GM23248 (cell line): ENCODE measurements around the gene CACNA1I.

ENCODE experiments used
- EZH2 ChIP-seq: fragments of 200-600 bp; sonication (generic); IDR thresholded peaks from 2 replicates; pipeline ENCODE4 v1.6.1; 2018; ENCODE audit warnings: antibody characterized with exemption, mild to moderate bottlenecking; ENCODE audit not compliant: insufficient read depth, poor library complexity, severe bottlenecking
- EZH2phosphoT487 ChIP-seq: fragments of 200-600 bp; sonication (generic); IDR thresholded peaks from 2 replicates; pipeline ENCODE4 v1.6.1; 2018; ENCODE audit warnings: antibody characterized with exemption, moderate library complexity, mild to moderate bottlenecking, low read depth; ENCODE audit not compliant: insufficient read depth

DNA sequence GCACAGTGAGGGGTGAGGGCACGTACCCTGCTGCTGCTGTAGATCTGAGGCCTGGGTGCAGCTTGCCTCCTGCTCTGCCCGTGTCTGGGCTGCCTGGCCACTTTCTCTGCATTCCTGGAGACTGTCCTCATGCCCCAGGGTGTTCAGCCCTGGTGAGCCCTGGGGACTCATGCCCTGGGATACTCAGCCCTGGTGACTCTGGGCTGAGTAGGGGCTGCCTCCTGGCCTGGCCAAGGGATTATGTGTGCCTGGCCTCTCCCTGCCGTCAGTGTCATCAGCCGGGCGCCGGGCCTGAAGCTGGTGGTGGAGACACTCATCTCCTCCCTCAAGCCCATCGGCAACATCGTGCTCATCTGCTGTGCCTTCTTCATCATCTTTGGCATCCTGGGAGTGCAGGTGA is 94.7 kb downstream of the CACNA1I start:
- TF ChIP-seq EZH2 = no peak
- no peak for TF ChIP-seq EZH2phosphoT487
